ENCODE data around the gene SART3.
A peak's percentile ranks its signal among the peaks of the same experiment; 100 is the strongest.

SART3 gene

GRCh38 chr12:108566452-108566851 lies 5.5 kb upstream of the SART3 start:
- DNase-seq (ENCODE audit: low spot score) = no peak
- in situ Hi-C loops (cut with MboI; ENCODE audit: low sequenced_read_pairs, unreplicated experiment) = loop anchor here (5.0 to 25.0 kb wide), 3 partner anchors 51 to 521 kb away; partner anchors contain the start of genes ALKBH2 and UNG
- no peak for TF ChIP-seq CTCF (IDR thresholded peaks at IDR 0.05; ENCODE audit: borderline replicate concordance, control extremely low read depth, extremely low read depth, insufficient read depth, missing control alignments)

DNA sequence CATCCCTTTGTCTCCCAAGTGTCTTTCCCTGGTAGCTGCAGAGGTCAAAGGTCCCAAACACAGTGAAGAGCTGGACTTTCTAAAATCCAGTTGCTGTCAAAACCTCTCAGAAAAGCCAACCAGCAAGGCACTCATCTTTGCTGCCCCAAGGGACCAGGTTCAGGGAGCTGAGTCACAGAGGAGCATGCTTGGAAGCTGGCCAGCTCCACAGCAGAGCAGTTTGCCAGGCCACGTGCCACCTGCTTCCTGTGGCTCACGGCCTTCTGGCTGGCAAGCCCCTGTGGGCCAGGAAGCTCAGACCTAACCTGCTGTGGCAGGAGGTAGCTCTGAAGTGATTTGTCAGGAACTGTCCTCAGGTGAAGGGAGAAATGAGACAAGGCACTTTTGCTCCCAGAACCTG lies 5.0 kb upstream of the SART3 start:
- no peak for DNase-seq (ENCODE audit: low spot score)
- in situ Hi-C loops (cut with MboI; ENCODE audit: low sequenced_read_pairs, unreplicated experiment) = loop anchor here (5.0 to 25.0 kb wide), 3 partner anchors 51 to 521 kb away; partner anchors contain the start of genes ALKBH2 and UNG
- no peak for TF ChIP-seq CTCF (IDR thresholded peaks at IDR 0.05; ENCODE audit: borderline replicate concordance, control extremely low read depth, extremely low read depth, insufficient read depth, missing control alignments)

DNA sequence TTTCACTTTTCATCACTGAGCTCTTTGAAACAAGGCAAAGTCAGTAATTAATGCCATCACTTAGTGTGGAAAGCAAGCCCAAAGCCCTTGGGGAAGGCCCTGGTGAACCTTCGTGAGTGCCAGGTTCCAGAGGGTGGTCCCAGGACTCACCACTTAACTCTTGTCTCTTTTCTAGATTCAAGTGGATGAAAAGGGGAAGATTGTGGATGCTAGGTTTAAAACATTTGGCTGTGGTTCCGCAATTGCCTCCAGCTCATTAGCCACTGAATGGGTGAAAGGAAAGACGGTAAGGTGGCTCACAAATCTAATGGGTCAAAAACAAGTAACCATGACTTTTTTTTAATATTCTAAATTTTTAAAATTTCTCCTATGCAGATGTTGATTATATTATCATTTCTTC lies 4.2 kb upstream of the SART3 start:
- in situ Hi-C loops (cut with MboI; ENCODE audit: low sequenced_read_pairs, unreplicated experiment) = loop anchor here (5.0 to 25.0 kb wide), 3 partner anchors 52 to 522 kb away; partner anchors contain the start of genes ALKBH2 and UNG
- no peak for DNase-seq (ENCODE audit: low spot score)
- TF ChIP-seq CTCF (IDR thresholded peaks at IDR 0.05; ENCODE audit: borderline replicate concordance, control extremely low read depth, extremely low read depth, insufficient read depth, missing control alignments) = no peak

DNA sequence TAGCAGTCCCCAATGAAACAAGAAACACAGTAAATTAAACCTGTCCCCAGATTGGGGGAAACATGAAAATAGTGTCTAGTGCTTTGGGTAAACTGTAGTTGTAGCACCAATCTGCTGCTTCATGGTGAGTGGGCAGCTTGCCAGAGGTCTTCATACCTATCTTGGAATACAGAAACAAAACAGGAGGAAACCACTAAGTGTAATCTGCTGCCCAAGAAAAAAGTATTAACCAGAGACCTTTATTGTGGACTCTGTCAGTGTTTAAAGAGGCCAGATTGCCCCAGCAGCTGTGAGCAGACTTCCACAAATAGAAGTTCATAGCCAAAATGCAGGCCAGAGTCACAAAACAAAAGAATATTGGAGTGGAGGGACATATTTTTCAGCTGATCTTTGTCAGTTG lies 3.8 kb upstream of the SART3 start:
- no peak for TF ChIP-seq CTCF (IDR thresholded peaks at IDR 0.05; ENCODE audit: borderline replicate concordance, control extremely low read depth, extremely low read depth, insufficient read depth, missing control alignments)
- DNase-seq (ENCODE audit: low spot score) = no peak
- in situ Hi-C loops (cut with MboI; ENCODE audit: low sequenced_read_pairs, unreplicated experiment) = loop anchor here (5.0 to 25.0 kb wide), 3 partner anchors 53 to 523 kb away; partner anchors contain the start of genes ALKBH2 and UNG

DNA sequence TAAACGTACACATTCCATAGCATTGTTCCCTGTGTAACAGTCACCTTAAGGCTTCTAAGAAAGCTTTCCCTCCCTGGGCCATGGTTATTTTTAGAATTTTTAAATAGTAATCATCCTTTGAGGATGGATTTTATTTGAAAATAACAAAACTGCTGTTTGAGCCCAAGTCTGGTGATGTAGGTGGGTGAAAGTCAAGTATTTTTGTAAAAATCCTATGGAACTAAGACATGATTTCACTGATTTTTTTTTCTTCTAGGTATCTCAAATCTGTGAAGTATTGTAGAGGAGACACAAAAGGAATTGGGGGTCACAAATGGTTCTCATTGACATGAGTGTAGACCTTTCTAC lies 2.8 kb upstream of the SART3 start:
- no peak for TF ChIP-seq CTCF (IDR thresholded peaks at IDR 0.05; ENCODE audit: borderline replicate concordance, control extremely low read depth, extremely low read depth, insufficient read depth, missing control alignments)
- DNase-seq (ENCODE audit: low spot score) = no peak
- in situ Hi-C loops (cut with MboI; ENCODE audit: low sequenced_read_pairs, unreplicated experiment) = loop anchor here (10.0 to 25.0 kb wide), 2 partner anchors 241 to 524 kb away; partner anchors contain the start of genes ALKBH2 and UNG

DNA sequence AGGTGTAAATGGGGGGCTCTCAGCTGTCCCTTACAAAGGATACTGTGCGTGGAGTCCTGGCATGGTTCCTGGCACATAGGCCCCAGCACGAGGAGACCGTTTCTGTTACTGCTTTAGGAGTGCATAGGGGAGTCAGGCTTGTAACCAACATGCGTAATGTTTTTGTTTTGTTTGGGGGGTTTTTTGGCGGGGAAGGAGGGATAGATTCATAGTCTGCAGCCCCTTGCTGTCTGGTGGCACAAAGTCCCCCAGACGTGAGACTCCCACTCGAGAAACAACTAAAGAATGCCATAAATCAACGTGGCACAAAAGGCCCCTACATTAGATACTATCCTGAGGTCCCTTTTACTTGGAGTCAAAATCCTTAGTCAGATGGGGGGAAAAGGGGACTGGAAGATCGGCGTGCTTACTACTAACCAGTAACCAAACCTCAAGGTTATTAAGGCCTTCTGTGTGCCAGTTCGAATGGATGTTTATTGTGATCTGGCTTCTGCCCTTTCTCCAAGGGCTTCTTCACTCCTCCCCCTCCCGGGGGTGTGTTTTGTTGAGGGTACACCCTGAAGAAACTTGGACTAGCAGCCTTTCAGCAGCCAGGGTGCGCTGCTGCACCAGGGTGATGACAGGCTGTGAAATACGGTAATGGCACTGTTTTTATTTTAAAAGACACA lies 2.3 kb upstream of the SART3 start:
- in situ Hi-C loops (cut with MboI; ENCODE audit: low sequenced_read_pairs, unreplicated experiment) = loop anchor here (10.0 to 25.0 kb wide), 2 partner anchors 242 to 524 kb away; partner anchors contain the start of genes ALKBH2 and UNG
- DNase-seq (ENCODE audit: low spot score) = peak; percentile 78
- TF ChIP-seq CTCF (IDR thresholded peaks at IDR 0.05; ENCODE audit: borderline replicate concordance, control extremely low read depth, extremely low read depth, insufficient read depth, missing control alignments) = peak; percentile 89
